Fibroblast of the aortic adventitia (primary cell): Measurements from ENCODE around the gene MAVS. TPM values are rescaled to one million over a fixed set of nuclear protein-coding genes. Genes with fewer than 3 reads are reported as not detected.

Experiments
- DNase-seq: peaks from one replicate; pipeline ENCODE4 v3.0.0-alpha.2; 2010; ENCODE audit warnings: low read depth
- H3K4me3 ChIP-seq: 2 replicates; pipeline ENCODE4 v1.5.1; 2011; ENCODE audit warnings: low read depth, mild to moderate bottlenecking, control low read depth, low read length, moderate library complexity
- CTCF ChIP-seq: IDR thresholded peaks from 2 replicates; pipeline ENCODE4 v1.5.1; 2011; ENCODE audit warnings: mild to moderate bottlenecking, low read length, control low read depth, inconsistent platforms; ENCODE audit not compliant: insufficient read depth
- small RNA-seq: library from RNA; depleted of rRNA; stranded (forward); fragments of <200 nt; gene quantifications from one replicate; pipeline ENCODE3, GENCODE V24; 2012
- total RNA-seq: library from RNA; depleted of rRNA; stranded (reverse); fragments of >200 nt; gene quantifications from 2 replicates; pipeline ENCODE4 v1.2.3, GENCODE V29; 2012; ENCODE audit warnings: low replicate concordance

The MAVS gene
- total RNA-seq, 1 donor = 23.7 TPM

DNA sequence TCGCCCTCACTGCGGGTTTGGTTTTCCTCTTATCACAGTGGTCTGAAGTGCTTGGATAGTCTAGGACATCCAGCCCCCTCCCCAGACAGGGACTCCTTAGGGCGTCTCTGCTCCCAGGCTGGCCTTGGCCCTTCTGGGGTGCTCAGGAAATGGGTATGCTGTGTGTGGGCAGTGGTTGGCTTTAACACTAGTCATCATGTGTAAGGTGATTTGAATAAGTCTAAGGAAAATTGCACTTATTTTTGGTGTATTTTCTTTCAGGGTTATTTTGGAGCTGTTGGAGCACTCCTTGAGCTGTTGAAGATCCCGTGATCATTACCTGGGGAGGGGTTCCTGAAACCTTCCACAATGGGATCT is 76.3 kb downstream of the MAVS start:
- no peak for TF ChIP-seq CTCF
- DNase-seq = no peak
- H3K4me3 ChIP-seq = no peak overlapping the region

- TF ChIP-seq CTCF = no peak
- peak; percentile 50 for DNase-seq
- H3K4me3 ChIP-seq = no peak overlapping the region
These were observed 77.2 kb downstream of the MAVS start for GRCh38 chr20:3923818-3924217.

DNA sequence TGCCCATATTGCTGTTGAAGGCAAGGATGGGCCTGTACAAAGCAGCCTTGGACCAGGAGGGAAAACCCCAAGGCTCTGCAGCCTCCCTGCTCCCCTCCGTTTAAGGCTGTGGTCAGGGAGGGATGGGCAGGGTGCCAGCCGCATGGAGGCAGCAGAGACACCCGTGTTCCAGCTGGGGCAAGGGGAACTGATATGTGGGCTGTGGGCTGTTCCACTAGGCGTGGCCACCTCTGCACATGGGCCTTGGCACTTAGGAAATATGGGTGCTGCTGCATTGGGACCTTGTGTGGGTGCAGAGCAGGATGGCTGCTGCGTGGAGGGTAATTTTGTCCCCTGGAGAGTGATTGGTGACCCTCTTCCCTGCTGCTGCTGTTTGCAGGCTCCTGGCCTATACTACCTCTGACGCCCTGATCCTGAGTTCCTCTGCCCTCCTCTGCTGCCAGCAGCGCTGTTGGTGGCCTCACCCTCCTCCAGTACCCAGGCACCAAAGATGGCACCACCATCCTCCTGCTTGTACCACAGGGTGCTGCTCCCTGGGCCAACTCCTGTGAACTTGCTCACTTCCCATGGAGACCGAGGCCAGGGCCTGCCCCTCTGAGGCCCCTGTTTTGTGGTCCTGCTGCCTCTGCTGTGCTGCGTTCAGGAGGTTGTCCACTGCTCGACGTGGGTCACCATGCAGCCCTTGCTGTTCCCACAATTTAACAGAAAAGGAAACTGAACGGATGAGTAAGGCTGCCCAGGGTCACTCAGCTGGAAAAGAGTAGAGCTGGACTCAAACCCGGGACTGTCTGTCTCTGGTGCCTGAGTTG is 77.9 kb downstream of the MAVS start:
- DNase-seq = no peak
- no peak for TF ChIP-seq CTCF
- H3K4me3 ChIP-seq = no peak overlapping the region

- no peak for DNase-seq
- no peak for TF ChIP-seq CTCF
- H3K4me3 ChIP-seq = no peak overlapping the region
These were observed 78.6 kb downstream of the MAVS start for GRCh38 chr20:3925113-3925695.

Small RNAs within 50 kb of the gene (small RNA-seq; reads per million reads assigned to genes)
- 47.1 reads per million, percentile 97 among the genes with 10 or more reads in this experiment for gene MIR103A2

Other genes with a start within 250 kb of the MAVS start
- not detected in 2 replicates for gene GFRA4, start 183.4 kb upstream of the MAVS start, total RNA-seq
- 68.6 and 145 TPM in 2 replicates for gene ADAM33, start 164.8 kb upstream of the MAVS start, total RNA-seq
- gene SIGLEC1, start 134.2 kb upstream of the MAVS start, total RNA-seq = 0.08 TPM in 1 of 2 replicates, not detected in the other
- gene HSPA12B, start 114.1 kb upstream of the MAVS start, total RNA-seq = 0.18 and 8.3 TPM in 2 replicates
- gene ADISSP, start 79.1 kb upstream of the MAVS start, total RNA-seq = 28.4 and 37.7 TPM in 2 replicates
- gene SPEF1, start 65.4 kb upstream of the MAVS start, total RNA-seq = 0.09 TPM in 1 of 2 replicates, not detected in the other
- 94.8 and 170 TPM in 2 replicates for gene CENPB, start 60.1 kb upstream of the MAVS start, total RNA-seq
- 51.0 and 58.5 TPM in 2 replicates for gene CDC25B, start 50.5 kb upstream of the MAVS start, total RNA-seq
- gene AP5S1, start 26.3 kb upstream of the MAVS start, total RNA-seq = 9.4 and 20.4 TPM in 2 replicates
- gene PANK2, start 42.6 kb downstream of the MAVS start, total RNA-seq = 54.9 and 102 TPM in 2 replicates
- 17.6 and 61.2 TPM in 2 replicates for gene RNF24, start 168.7 kb downstream of the MAVS start, total RNA-seq